BLaER1 treated with 17β-estradiol and CSF1 and Interleukin-3, amounts not matched to agents 10 nM and 100 nM (cell line): ENCODE measurements around the gene FCRLB.

Experiments
- H3K27ac ChIP-seq, 11 experiments: shearing (Covaris generic); formaldehyde crosslinking; 2 replicates each; pipeline ENCODE4 v1.8.1; 2022
- H3K27me3 ChIP-seq, 11 experiments: shearing (Covaris generic); formaldehyde crosslinking; 2 replicates each; pipeline ENCODE4 v1.8.1; 2022
- H3K36me3 ChIP-seq, 11 experiments: shearing (Covaris generic); formaldehyde crosslinking; 2 replicates each; pipeline ENCODE4 v1.8.1; 2022
- H3K4me1 ChIP-seq, 10 experiments: shearing (Covaris generic); formaldehyde crosslinking; 2 replicates each; pipeline ENCODE4 v1.8.1; 2022
- H3K4me2 ChIP-seq, 11 experiments: shearing (Covaris generic); formaldehyde crosslinking; 2 replicates each; pipeline ENCODE4 v1.8.1; 2022
- H3K4me3 ChIP-seq, 10 experiments: shearing (Covaris generic); formaldehyde crosslinking; 2 replicates each; pipeline ENCODE4 v1.8.1; 2022
- H3K9ac ChIP-seq, 11 experiments: shearing (Covaris generic); formaldehyde crosslinking; 2 replicates each; pipeline ENCODE4 v1.8.1; 2022
- H3K9me3 ChIP-seq, 11 experiments: shearing (Covaris generic); formaldehyde crosslinking; replicated peaks in 1 of 11; 2 replicates each; pipeline ENCODE4 v1.8.1; 2022
- H4K20me1 ChIP-seq, 11 experiments: shearing (Covaris generic); formaldehyde crosslinking; 2 replicates each; pipeline ENCODE4 v1.8.1; 2022
- Cebpa-rat ChIP-seq, 11 experiments: shearing (Covaris generic); IDR thresholded peaks; 2 replicates each; pipeline ENCODE4 v1.8.1; 2022

The FCRLB gene

DNA sequence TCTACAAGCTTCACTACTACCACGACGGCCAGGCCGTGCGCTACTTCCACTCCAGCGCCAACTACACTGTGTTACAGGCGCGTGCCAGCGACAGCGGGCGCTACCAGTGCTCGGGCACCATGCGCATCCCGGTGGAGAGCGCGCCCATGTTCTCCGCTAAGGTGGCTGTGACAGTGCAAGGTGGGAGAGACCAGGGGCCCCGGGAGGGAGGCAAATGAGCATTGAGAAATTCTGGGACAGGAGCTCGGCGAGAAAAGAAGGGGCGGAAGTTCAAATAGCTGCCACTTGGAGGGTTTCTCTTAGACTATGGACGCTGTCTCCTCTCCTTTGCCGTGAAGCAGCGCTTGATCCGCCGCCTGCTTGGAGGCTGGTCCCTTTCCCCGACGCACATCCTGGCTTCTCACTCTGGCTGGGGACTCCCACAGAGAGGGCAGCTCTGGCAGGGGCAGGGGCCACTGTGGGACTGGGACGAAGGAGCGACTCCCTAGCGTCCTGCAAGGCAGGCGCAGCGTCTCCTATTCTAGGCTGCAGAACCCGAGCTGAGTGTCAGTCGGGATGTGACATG lies 4.6 kb downstream of the FCRLB start:
- no peak for TF ChIP-seq Cebpa-rat (IDR thresholded peaks at IDR 0.05)
- Histone ChIP-seq H3K4me1 (peaks cover 25 to 54% (median 42%) of the 10 kb centered on the region in 10 experiments), H3K9me3 (no peaks in the 10 kb centered on the region), H3K36me3 (no peaks in the 10 kb centered on the region), H3K4me2 (peak overlapping the region; percentile 90 to 100 (median 99)), H3K27ac (peak overlapping the region in 8 of 11 experiments; percentile 55 to 74 (median 70); a peak in 14 of 22 replicates), H4K20me1 (peaks cover 0 to 57% (median 0%) of the 10 kb centered on the region in 11 experiments; a peak in 5 of 22 replicates), H3K4me3 (peak overlapping the region; percentile 52 to 81 (median 71)), H3K27me3 (peaks cover 0 to 100% (median 0%) of the 10 kb centered on the region in 11 experiments; a peak in 11 of 22 replicates), H3K9ac (peak overlapping the region in 10 of 11 experiments; percentile 54 to 84 (median 74); a peak in 19 of 22 replicates)

DNA sequence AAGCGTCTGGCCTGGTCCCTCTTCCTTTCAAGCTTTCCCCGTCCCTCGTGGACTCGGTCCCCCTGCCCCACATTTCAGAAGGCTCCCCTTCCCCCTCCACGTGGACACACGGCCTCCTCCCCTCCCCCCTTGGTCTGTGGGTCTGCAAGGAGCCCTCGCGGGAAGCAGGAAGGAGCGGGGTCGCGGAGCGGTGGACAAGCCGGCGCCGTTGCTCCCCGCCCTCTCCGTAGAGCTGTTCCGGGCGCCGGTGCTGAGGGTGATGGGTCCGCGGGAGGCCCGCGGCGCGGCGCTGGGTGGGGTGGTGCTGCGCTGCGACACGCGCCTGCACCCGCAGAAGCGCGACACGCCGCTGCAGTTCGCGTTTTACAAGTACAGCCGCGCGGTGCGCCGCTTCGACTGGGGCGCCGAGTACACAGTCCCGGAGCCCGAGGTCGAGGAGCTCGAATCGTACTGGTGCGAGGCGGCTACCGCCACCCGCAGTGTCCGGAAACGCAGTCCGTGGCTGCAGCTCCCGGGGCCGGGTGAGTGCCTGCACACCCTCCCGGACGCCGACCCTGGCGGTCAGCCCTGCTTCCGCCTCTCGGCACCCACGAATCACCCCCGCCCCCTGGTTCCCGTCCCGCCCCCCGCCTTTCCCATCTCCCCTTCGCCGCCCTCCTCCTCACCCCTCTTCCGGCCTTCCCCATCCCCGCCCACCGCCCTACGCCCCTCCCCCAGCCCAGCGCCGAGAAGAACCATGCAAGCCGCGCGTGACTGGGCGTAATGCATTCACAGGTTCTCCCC lies 5.3 kb downstream of the FCRLB start:
- Histone ChIP-seq H3K4me3 (peak overlapping the region; percentile 52 to 81 (median 71)), H3K27me3 (peaks cover 0 to 100% (median 0%) of the 10 kb centered on the region in 11 experiments; a peak in 11 of 22 replicates), H3K36me3 (no peaks in the 10 kb centered on the region), H3K4me2 (peak overlapping the region; percentile 90 to 100 (median 99)), H3K9ac (peak overlapping the region in 10 of 11 experiments; percentile 54 to 84 (median 74); a peak in 20 of 22 replicates), H3K9me3 (no peaks in the 10 kb centered on the region), H4K20me1 (peaks cover 0 to 54% (median 0%) of the 10 kb centered on the region in 11 experiments; a peak in 5 of 22 replicates), H3K4me1 (peaks cover 25 to 48% (median 37%) of the 10 kb centered on the region in 10 experiments), H3K27ac (peak overlapping the region in 8 of 11 experiments; percentile 55 to 74 (median 70); a peak in 16 of 22 replicates)
- no peak for TF ChIP-seq Cebpa-rat (IDR thresholded peaks at IDR 0.05)

DNA sequence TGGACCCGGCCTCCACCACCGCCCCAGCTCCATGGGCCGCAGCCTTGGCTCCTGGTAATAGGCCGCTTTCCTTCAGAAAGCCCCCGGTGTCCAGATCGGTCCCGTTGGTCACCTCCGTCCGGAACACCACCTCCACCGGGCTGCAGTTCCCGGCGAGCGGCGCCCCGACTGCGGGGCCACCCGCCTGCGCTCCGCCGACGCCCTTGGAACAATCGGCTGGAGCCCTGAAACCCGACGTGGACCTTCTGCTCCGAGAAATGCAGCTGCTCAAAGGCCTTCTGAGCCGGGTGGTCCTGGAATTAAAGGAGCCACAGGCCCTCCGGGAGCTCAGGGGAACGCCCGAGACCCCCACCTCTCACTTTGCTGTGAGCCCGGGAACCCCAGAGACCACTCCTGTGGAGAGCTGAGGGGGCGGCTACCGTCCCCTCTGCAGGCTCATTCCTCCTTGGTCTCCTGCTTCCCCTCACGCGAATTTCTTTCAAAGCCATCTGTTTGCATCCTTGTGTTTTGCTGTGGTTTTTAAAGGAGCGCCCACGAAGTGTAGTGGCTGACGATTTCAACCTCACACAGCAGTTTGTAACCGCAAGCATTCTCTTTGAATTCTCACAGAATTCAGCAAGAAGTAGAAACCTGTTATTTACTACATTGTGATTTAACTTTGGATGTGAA lies 6.0 kb downstream of the FCRLB start:
- Histone ChIP-seq H3K27ac (peak overlapping the region in 6 of 11 experiments; percentile 20 to 66 (median 48); a peak in 7 of 22 replicates), H3K4me1 (peaks cover 25 to 40% (median 30%) of the 10 kb centered on the region in 10 experiments)
- TF ChIP-seq Cebpa-rat (IDR thresholded peaks at IDR 0.05), result no peak

DNA sequence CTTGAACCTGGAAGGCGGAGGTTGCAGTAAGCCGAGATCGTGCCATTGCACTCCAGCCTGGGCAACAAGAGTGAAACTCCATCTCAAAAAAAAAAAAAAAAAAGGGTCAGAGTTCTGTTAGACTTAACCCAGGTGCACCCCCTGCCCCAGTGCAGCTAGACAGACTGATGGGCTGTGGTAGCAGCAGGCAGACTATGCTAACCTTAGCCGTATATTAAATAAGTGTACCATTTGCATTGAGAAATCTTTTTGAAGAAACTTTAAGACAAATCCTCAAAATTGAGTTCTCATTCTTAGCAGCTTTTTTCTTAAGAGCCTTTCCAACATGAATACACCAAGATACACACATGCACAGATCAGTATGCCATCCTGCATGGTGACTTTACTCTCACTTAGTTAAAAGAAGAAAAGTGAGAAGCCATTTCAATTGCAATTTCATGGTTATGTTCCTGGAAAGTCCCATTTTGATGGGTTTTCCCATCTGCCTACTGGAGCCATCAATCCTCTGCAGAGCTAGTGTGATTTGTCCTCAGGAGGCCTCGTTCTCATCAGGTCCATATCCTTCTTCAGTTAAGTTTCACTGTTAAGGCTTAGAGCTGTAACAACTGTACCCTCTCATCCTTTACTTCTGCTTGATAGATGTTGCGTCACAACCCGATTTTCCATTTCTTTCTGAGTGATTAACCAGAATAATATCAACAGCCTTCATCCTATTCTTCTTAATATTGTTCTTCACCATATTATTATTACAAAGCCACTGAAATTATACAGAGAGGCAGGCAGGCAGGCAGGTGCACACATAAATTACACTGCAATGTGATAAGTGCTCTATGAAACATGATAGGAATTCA lies 7.3 kb downstream of the FCRLB start:
- Histone ChIP-seq H3K4me1 (peaks cover 25 to 35% (median 29%) of the 10 kb centered on the region in 10 experiments), H3K27me3 (peaks cover 0 to 100% (median 0%) of the 10 kb centered on the region in 11 experiments; a peak in 11 of 22 replicates), H3K9ac (no peak overlapping the region), H4K20me1 (peaks cover 0 to 37% (median 0%) of the 10 kb centered on the region in 11 experiments; a peak in 4 of 22 replicates), H3K9me3 (no peaks in the 10 kb centered on the region), H3K4me2 (no peak overlapping the region), H3K36me3 (no peaks in the 10 kb centered on the region), H3K27ac (no peak overlapping the region), H3K4me3 (no peak overlapping the region)
- no peak for TF ChIP-seq Cebpa-rat (IDR thresholded peaks at IDR 0.05)

More for the DNA sequence above, 6.0 kb downstream of the FCRLB start:
- Histone ChIP-seq H3K9me3 (no peaks in the 10 kb centered on the region), H3K4me2 (peak overlapping the region; percentile 88 to 100 (median 97)), H4K20me1 (peaks cover 0 to 47% (median 0%) of the 10 kb centered on the region in 11 experiments; a peak in 5 of 22 replicates), H3K27me3 (peaks cover 0 to 100% (median 0%) of the 10 kb centered on the region in 11 experiments; a peak in 11 of 22 replicates), H3K4me3 (peak overlapping the region; percentile 28 to 81 (median 71); a peak in 19 of 20 replicates), H3K36me3 (no peaks in the 10 kb centered on the region), H3K9ac (peak overlapping the region in 8 of 11 experiments; percentile 1 to 71 (median 59); a peak in 13 of 22 replicates)

DNA sequence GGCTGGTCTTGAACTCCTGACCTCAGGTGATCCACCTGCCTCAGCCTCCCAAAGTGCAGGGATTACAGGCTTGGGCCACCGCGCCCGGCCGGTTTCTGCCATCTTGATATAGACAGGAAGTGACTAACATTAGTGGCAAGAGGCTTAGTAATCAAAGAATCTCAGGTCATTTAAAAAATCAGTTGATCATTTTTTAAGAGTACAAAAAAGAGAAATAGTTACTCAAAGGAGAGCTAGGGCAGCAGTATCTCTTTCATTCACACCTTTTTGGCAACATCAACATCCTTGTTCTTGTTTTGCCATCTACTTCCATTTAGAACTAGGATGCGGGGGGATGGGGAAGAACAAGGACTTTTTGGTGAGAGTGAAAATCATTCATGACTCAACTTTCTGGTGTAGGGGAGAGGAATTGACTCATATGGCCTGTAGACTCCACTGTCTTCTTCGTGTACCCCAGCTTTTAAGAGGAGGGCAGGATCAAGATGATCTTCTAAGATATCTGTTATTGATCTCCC lies 8.8 kb downstream of the FCRLB start:
- no peak overlapping the region for H3K9ac ChIP-seq
- no peak for TF ChIP-seq Cebpa-rat (IDR thresholded peaks at IDR 0.05)
- peaks cover 0 to 33% (median 0%) of the 10 kb centered on the region in 11 experiments; a peak in 4 of 22 replicates for H4K20me1 ChIP-seq
- H3K4me2 ChIP-seq, result peak overlapping the region in 4 of 11 experiments; percentile 14 to 43 (median 27); a peak in 6 of 22 replicates
- H3K36me3 ChIP-seq, result no peaks in the 10 kb centered on the region
- H3K9me3 ChIP-seq, result no peaks in the 10 kb centered on the region
- peaks cover 0 to 100% (median 0%) of the 10 kb centered on the region in 11 experiments; a peak in 11 of 22 replicates for H3K27me3 ChIP-seq
- H3K4me1 ChIP-seq, result peaks cover 19 to 35% (median 24%) of the 10 kb centered on the region in 10 experiments
- no peak overlapping the region for H3K4me3 ChIP-seq
- no peak overlapping the region for H3K27ac ChIP-seq

DNA sequence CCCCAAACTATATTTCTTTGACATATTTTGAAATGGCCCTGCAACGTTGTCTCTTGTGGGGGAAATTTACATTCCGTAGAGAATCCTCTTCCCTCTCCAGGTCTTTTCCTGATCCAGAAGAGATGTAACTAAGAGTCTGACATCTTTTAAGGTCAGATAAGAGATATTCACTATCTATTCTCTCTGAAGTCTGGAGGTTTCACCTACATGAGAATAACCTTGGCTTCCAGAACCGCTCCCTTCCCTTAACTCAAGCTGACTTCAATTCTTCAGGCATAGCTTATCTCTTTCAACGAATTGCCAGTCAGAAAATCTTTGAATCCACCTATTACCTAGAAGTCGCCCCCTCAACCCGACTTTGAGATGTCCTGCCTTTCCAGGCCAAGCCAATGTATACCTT lies 9.9 kb downstream of the FCRLB start:
- Histone ChIP-seq H3K4me3 (no peak overlapping the region), H3K9ac (no peak overlapping the region), H3K36me3 (no peaks in the 10 kb centered on the region), H3K4me1 (peaks cover 11 to 24% (median 13%) of the 10 kb centered on the region in 10 experiments; a peak in 19 of 20 replicates), H4K20me1 (peaks cover 0 to 22% (median 0%) of the 10 kb centered on the region in 11 experiments; a peak in 4 of 22 replicates), H3K27ac (no peak overlapping the region), H3K4me2 (no peak overlapping the region), H3K27me3 (peaks cover 0 to 100% (median 0%) of the 10 kb centered on the region in 11 experiments; a peak in 11 of 22 replicates), H3K9me3 (no peaks in the 10 kb centered on the region)
- no peak for TF ChIP-seq Cebpa-rat (IDR thresholded peaks at IDR 0.05)

DNA sequence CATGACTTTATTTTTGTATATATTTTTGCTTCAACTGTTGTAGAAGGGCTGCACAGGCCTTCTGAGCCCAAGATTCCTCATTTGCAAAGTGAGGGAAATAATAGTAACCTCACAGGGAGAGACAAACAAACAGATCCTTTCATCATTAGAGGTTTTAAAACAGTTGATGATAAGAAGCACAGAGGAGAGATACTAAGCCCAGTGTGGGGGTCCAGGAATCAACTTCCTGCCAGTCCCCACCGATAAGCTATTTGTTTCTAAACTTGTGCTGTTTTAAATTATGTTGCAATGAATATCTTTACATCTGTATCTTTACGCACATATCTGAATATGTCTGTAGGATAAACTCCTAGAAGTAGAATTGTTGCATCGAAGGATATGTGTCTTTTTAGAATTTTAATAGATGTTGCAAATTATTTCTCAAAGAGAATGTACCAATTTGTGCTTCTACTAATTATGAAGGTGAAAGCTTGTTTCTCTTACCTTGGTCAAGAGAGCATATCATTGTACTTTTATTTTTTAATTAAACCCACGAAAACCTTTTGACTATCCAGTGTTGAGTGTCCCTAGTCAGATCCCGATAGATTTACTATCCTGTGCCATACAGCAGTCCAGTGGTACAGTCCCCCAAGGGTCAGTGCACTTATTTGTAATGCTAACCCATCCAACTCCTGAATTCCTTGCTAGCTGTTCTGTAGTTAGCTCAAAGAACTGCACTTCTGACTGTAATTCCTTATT lies 10.8 kb downstream of the FCRLB start:
- Histone ChIP-seq H3K9me3 (no peaks in the 10 kb centered on the region), H3K36me3 (no peaks in the 10 kb centered on the region), H3K4me1 (peaks cover 5 to 17% (median 9%) of the 10 kb centered on the region in 10 experiments; a peak in 19 of 20 replicates), H3K4me3 (no peak overlapping the region), H3K9ac (no peak overlapping the region), H4K20me1 (peaks cover 0 to 15% (median 0%) of the 10 kb centered on the region in 11 experiments; a peak in 4 of 22 replicates), H3K27ac (no peak overlapping the region), H3K27me3 (peaks cover 0 to 100% (median 0%) of the 10 kb centered on the region in 11 experiments; a peak in 11 of 22 replicates), H3K4me2 (no peak overlapping the region)
- no peak for TF ChIP-seq Cebpa-rat (IDR thresholded peaks at IDR 0.05)
